ENCODE measurements around the gene DHX35. TPM values are rescaled to one million over a fixed set of nuclear protein-coding genes. Genes with fewer than 3 reads are reported as not detected.

Gene DHX35
- total and polyA plus RNA-seq, 2 of the 8 experiments (the other 6 are each of a cell fraction or from before 2014, with no cell fraction given) = 21.9 to 27.7 TPM

DNA sequence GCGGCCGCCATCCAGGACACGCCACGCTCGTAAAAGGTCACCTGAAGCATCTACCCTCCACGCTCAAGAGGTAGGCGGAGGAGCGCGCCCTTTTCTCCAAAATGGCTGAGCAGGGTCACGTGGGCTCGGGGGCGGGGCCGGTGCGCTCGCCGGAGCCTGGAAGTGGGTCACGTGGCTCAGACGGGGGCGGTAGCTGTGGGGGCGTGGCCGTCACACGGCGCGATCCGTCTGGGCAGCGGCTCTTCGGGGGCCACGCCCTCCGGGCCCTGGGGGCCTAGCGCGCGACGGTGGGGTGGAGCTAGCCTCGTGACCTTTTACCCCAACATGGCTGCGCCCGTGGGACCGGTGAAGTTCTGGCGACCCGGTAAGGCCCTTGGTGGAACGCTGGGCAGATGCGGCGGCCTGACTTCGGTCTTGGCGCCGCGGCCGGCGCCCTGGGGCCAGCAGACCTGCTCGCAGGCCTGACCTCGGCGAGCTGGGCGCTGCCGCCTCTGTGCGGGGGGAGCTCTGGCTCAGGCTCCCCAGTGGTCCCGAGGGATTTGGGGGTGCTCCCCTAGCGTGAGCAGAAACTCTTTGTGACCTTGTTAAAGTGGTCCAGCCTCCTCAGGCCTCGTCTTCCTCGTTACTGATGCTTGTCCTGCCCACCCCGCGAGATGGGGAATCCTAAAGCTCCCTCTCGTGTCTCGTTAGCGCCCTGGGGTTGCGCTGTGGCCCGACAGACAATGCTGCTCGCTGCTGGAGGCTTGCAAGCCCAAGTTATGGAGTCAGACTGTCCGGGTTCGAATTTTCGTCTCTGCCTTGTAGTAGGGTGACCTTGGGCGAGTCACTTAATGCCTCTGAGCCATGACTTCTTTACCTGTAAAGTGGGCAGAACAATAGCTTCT is at the start of gene DHX35 (continued):
- peak; percentile 79; the same call in 1 of the 2 replicates for TF ChIP-seq KDM1A (IDR thresholded peaks at IDR 0.05; ENCODE audit: borderline replicate concordance, low read length)
- TF ChIP-seq CHD1 (IDR thresholded peaks at IDR 0.05; ENCODE audit: low read depth, low read length) = no peak
- peak; percentile 33; the same call in 1 of the 2 replicates for TF ChIP-seq CREB1 (IDR thresholded peaks at IDR 0.05)
- TF ChIP-seq, protein P1, sequence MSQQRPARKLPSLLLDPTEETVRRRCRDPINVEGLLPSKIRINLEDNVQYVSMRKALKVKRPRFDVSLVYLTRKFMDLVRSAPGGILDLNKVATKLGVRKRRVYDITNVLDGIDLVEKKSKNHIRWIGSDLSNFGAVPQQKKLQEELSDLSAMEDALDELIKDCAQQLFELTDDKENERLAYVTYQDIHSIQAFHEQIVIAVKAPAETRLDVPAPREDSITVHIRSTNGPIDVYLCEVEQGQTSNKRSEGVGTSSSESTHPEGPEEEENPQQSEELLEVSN (IDR thresholded peaks at IDR 0.05) = peak; percentile 87
- TF ChIP-seq CBX8 (IDR thresholded peaks at IDR 0.05; ENCODE audit: borderline replicate concordance, low read depth, low read length) = no peak
- peak; percentile 92 for TF ChIP-seq KDM5A (IDR thresholded peaks at IDR 0.05; ENCODE audit: low read length)
- no peak for TF ChIP-seq CBX5 (IDR thresholded peaks at IDR 0.05; ENCODE audit: low read depth, low read length)
- TF ChIP-seq JUN (IDR thresholded peaks at IDR 0.05; ENCODE audit: low read depth, low read length) = no peak
- TF ChIP-seq, protein P2, sequence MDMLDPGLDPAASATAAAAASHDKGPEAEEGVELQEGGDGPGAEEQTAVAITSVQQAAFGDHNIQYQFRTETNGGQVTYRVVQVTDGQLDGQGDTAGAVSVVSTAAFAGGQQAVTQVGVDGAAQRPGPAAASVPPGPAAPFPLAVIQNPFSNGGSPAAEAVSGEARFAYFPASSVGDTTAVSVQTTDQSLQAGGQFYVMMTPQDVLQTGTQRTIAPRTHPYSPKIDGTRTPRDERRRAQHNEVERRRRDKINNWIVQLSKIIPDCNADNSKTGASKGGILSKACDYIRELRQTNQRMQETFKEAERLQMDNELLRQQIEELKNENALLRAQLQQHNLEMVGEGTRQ (IDR thresholded peaks at IDR 0.05; ENCODE audit: low read length) = peak; percentile 99
- TF ChIP-seq SUZ12 (IDR thresholded peaks at IDR 0.05; ENCODE audit: low read length) = no peak
- TF ChIP-seq SIRT6 (IDR thresholded peaks at IDR 0.05; ENCODE audit: low read length) = no peak
- TF ChIP-seq NANOG (IDR thresholded peaks at IDR 0.05; ENCODE audit: insufficient read depth, low read depth, low read length, poor library complexity, severe bottlenecking) = no peak
- TF ChIP-seq CEBPB (IDR thresholded peaks at IDR 0.05; ENCODE audit: low read depth, low read length) = no peak
- TF ChIP-seq TBP (IDR thresholded peaks at IDR 0.05; ENCODE audit: low read depth, low read length) = peak; percentile 80
- TF ChIP-seq BRCA1 (IDR thresholded peaks at IDR 0.05; ENCODE audit: low read depth, low read length) = no peak
- no peak for TF ChIP-seq SP2 (IDR thresholded peaks at IDR 0.05; ENCODE audit: low read length)
- TF ChIP-seq ASH2L (IDR thresholded peaks at IDR 0.05; ENCODE audit: low read length) = peak; percentile 98
- no peak for TF ChIP-seq SIX5 (IDR thresholded peaks at IDR 0.05; ENCODE audit: low read depth, low read length)
- no peak for TF ChIP-seq MAFK (IDR thresholded peaks at IDR 0.05; ENCODE audit: low read depth, low read length)
- peak; percentile 93; the same call in 1 of the 2 replicates for TF ChIP-seq RBBP5 (IDR thresholded peaks at IDR 0.05; ENCODE audit: borderline replicate concordance, low read depth, low read length)
- no peak for TF ChIP-seq RXRA (IDR thresholded peaks at IDR 0.05; ENCODE audit: insufficient read depth, low read depth, low read length)
- no peak for TF ChIP-seq RAD21 (IDR thresholded peaks at IDR 0.05 in 1 of 2, conservative IDR thresholded peaks at IDR 0.05 in 1 of 2; ENCODE audit: low read depth in 2 of 2, low read length in 2 of 2)
- no peak for TF ChIP-seq NRF1 (IDR thresholded peaks at IDR 0.05; ENCODE audit: low read depth, low read length)
